GM12873 (cell line): ENCODE results near the gene TRUB1.

Source experiments
- TF ChIP-seq, protein P1 (sequence below): IDR thresholded peaks from 2 replicates; pipeline ENCODE4 v1.5.1; 2012; ENCODE audit warnings: low read depth, mild to moderate bottlenecking, moderate library complexity, low read length, control low read depth; ENCODE audit not compliant: insufficient read depth; ENCODE audit errors: missing control alignments

TRUB1 gene

DNA sequence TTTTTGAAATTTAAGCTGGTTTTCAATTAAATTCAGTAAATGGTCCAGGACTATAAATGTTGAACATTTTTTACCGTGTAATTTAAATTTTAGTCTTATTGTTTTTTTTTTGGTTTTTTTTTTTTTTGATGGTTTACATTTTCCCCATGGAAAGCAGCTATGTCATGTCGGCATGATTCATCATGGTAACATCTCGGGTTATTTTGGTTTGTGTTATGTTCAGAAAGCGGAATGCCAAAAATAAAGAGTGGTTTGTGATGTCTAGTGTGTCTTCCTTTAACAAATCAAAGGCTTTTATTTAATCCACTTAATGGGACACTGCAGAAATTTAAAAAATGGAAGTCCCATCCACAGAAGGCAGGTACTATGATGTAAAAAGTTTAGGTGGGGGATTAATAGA, 58.5 kb downstream of the TRUB1 start:
- TF ChIP-seq, protein P1, sequence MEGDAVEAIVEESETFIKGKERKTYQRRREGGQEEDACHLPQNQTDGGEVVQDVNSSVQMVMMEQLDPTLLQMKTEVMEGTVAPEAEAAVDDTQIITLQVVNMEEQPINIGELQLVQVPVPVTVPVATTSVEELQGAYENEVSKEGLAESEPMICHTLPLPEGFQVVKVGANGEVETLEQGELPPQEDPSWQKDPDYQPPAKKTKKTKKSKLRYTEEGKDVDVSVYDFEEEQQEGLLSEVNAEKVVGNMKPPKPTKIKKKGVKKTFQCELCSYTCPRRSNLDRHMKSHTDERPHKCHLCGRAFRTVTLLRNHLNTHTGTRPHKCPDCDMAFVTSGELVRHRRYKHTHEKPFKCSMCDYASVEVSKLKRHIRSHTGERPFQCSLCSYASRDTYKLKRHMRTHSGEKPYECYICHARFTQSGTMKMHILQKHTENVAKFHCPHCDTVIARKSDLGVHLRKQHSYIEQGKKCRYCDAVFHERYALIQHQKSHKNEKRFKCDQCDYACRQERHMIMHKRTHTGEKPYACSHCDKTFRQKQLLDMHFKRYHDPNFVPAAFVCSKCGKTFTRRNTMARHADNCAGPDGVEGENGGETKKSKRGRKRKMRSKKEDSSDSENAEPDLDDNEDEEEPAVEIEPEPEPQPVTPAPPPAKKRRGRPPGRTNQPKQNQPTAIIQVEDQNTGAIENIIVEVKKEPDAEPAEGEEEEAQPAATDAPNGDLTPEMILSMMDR = no peak

DNA sequence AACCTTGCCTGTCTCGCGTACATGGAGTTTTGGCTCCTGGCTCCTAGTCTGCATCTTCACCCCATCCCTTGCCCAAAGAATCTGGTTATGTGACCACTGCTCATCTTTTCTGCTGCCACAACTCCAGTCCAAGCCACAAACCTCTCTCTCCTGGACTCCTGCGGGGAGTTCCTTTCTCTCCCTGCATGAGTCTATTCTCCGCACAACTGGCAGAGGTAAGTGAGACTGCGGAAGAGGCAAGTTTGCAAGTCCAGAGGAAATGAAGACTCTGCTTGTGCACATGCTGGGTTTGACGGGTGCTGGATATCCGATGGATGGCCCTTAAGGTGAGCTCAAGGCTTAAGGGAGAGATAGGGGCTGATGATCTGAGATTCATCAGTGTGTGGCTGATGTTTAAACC, 61.0 kb downstream of the TRUB1 start:
- TF ChIP-seq, protein P1 = no peak

DNA sequence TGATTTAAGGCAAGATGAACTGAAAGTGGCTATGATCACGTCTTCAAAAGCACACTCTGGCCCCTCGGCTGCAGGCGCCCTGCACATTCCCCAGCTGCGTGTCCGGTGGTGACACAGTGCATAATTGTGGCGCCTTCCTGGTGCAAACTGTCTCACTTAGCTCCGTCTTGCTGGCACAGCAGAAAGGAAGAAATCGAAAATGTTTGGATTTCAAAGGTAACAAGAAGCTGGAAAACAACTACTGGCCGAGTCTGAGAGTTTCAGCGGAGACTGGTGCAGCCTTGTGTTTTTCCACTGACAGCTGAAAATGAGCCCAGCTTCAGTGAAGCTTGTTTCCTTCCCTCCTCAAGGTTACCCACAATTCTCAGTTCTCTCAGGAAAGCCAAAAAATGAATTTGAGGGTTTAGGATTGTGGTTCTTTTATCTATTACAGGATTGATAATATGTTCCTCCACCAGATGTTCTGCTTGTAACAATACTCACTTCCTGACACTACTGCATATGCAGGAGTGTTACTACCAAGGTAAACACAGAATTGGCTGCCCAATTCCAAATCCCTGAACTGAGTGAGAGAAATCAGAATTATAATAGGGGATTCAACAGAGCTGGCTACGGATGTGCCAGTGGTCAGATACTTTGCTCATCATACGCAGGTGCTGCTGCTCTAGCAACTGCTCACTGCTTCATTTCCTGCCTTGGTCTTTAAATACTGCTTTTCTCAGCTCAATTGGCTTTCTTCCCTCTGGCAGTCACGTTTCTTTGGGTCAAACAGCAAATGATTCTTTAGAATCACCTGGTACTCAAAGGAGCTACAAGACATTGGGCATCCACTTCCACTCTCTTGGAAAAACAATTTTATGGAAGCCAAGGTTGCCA, 63.7 kb downstream of the TRUB1 start:
- TF ChIP-seq, protein P1 = no peak

DNA sequence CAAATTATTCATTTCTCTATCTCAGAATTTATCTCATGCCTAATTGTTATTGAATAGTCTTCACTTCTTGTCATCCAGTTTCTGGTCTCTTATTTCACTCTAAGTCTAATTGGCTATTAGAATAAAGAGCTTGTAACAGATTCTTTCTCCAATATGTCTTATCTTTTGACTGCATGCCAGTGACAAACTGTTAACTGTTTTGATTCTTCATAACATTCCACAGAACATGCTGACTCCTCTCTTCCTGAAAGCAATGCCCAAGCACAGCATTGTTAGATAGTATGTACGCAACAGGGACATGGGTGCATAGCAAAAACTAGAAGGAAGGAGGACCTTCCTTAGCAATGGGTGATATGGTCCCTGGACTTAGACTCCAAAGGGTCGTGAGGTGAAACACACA, 65.4 kb downstream of the TRUB1 start:
- TF ChIP-seq, protein P1 = no peak

DNA sequence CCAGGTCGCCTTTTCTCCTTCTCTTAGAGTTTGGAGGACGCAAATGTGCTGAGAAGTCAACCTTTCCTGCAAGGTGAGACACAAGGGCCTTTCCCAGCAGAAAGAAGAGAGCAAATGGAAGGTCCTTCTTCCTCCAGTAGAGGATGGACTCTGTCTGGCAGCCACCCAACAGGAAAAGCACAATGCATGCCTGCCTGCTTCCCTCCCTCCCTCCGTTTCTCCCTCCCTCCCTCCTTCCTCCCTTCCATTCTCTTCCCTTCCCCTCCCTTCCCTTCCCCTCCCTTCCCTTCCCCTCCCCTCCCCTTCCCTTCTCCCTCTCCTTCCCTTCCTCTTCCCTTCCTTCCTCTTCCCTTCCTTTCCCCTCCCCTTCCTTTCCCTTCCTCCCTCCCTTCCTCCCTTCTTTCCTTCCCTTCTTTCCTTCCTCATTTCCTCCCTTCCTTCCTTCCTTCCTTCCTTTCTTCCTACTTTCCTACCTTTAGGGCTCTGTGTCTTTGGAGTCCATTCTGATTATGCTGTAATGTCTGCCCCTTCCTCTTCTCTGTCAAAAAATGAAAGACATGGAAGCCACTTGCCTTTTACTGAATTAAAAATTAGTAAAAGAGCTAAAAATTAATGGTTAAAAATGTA, 66.4 kb downstream of the TRUB1 start:
- TF ChIP-seq, protein P1 = no peak

DNA sequence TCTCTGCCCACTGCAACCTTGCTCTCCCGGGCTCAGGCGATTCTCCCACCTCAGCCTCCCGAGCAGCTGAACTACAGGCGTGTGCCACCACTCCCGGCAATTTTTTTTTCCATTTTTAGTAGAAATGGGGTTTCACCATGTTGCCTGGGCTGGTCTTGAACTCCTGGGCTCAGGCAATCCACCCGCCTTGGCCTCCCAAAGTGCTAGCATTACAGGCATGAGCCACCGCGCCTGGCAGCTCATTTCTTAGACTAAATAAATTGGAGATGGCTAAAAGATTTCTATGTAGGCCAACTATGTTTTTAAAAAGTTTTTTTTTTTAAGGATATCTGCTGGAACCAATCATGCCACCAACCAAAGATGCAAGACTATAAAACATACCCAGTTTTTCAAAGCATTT, 67.8 kb downstream of the TRUB1 start:
- TF ChIP-seq, protein P1 = no peak

DNA sequence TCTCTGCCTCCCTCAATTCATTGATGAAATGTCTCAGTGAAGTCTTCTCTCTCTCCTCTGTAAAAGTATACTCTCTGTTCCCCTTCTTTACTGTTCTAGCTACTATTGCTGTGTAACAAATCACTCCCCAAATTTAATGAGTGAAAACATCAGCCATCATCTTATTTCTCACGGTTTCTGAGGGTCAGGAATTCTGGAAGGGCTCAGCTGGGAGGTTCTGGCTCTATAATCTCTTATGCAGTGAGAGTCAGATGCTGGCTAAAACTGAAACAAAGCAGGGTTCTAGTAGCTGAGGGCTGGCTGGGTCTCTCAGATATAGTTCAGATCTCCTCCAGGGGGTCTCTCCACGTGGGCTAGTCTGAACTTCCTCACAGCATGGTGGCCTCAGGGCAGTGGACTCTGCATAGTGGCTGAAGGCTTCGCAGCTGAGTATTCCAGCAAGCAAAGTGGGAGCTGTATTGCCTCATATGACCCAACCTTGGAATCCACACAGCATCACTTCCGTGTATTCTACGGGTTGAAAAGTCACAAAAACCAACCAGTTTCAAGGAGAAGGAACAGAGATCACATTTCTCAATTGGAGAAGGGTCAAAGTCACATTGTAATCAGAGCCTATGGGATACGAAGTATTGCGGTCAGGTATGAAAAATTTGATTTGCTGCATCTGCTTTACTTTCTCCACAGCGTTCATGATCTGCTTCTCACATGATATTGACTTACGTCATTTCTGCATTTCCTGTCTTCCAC, 80.4 kb downstream of the TRUB1 start:
- TF ChIP-seq, protein P1 = no peak
